ENCODE data around the gene NIPAL3.
"Not testable (repeated sequence)": the region's sequence is repeated elsewhere in the genome, so short reads cannot be mapped to it uniquely, and the experiment has no call there.

The NIPAL3 gene

GRCh38 chr1:24425922-24426321, 10.3 kb downstream of the NIPAL3 start:
- DNase-seq: no peak

DNA sequence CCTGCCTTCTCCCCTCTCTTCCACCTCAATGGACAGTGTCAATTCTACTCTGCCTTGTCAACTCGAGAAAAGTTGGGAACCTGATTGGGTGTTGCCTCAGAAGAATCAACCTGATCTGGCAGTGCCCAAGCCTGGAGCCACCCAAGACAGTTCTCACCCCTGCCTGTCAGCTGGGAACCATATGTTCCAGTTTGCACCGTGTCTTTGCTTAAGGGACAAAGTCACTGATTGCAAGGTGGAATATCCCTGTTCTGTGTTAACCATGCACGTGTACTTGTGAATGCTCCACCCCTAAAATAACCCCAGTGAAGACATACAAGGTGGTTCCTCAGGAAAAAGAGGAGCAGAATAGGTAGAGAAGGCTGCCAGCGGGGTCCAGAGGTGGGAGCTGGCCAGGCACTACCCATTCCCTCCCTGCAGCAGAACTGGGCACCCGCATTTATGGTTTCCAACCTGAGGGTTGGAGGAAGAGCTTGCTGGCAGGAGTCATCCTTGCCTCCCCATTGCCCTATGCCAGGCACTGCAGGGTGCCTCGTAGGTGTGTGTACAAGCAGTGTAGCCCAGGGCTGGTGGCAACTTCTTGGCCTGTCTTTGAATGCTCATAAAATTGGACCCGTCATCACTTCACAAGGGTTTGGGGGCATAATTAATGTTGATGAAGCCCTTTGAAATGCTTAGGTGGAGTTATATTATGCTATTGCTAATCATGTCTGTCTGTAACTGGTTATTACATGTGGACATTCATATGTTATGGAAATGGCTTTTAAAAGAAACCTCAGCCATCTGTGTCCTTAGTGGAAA, 11.3 kb downstream of the NIPAL3 start:
- no peak for DNase-seq

DNA sequence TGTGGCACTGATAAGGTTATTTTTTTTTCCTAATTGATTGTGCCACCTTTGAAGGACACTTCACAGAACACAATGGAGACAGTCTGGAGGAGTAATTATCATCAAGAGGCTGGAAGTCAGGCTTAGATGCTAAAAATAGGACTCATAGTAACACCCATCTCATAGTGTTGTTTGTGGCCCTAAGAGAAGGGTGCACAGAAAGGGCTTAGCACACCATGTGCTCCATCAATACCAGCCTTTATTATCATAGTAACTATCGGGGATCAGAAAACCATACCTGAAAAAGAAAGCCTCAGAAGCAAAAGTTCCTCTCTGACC, 11.9 kb downstream of the NIPAL3 start:
- no peak for DNase-seq

GRCh38 chr1:24435782-24436365, 20.3 kb downstream of the NIPAL3 start:
- DNase-seq: no peak

DNA sequence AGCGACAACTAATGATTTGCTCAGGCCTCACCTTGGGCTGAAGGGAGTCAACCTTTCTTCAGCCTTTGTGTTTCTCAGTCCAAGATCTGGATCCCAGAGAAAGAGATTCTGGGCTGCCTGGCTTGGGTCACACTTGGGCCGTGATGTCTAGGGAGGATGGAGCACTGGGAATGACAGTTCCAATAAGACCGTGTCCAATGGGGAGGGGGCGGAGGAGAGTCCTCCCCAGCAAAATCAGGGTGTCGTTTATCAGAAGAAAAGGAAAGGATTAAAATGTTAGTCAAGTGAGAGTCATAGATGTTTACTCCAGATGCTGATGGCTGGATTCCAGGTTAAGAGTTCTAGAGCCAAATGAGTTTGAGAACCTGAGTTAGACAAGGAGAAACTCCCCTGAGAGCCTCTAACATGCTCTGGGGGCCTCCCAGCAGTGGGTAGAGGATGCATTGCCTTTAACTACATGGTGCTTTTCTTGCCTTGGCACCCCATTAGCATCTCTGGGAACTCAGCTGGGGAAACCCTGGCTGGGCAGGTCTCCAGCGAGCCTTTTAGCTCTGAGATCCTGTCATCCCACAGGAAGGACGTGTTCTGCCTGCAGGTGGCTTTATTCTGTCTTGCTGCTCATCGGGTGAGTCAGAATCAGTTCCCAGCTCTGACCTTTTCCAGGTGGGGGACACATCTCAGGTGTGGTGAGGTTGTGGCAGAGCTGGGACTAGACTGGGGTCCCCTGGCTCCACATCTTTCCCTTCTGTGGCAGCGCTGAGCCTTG, 22.2 kb downstream of the NIPAL3 start:
- no peak for DNase-seq

DNA sequence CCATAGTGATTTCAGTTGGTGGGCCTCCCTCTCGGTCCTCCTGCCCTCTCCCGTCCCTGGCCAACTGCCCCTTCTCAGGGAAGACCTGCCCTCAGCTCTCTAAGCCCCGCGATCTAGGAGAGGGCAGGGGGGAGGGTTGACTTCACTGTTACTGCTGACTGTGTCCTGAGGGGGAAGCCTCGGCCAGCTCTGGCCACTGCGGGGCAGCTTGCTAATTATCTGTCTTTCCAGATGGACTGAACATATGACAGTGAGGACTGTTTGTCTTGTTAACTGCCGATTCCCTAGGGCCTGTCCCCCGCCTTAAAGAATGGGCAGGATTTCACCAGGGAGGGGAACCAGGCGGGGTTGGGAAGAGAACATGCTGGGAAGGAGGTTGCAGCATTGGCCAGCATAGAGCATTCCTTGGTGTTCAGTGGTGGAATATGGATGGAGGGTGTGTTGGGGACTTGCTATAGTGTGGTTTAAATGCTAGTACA, 22.9 kb downstream of the NIPAL3 start:
- DNase-seq: no peak

DNA sequence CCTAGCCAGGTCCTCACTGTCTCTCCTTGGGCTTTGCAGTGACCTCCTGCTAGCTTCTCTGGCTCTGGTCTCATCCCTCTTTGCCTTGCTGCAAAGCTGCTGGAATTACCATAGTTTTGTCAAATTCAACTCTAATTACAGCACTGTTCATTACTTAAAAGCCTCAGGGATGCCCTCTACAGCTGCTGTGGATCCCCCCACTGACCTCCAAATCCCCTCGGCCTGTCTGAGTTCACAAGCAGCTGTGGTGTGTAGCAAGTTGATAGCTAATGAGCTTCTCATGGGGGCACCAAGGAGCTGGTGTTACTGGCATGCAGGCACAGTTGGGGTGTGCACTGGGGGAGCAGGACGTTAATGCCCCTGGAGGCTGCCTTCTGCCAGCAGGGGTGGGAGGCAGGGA, 24.8 kb downstream of the NIPAL3 start:
- DNase-seq: no peak

GRCh38 chr1:24441480-24441879, 25.9 kb downstream of the NIPAL3 start:
- no peak for DNase-seq

- no peak for DNase-seq
Measured at GRCh38 chr1:24441996-24442668, 26.5 kb downstream of the NIPAL3 start.

- no peak for DNase-seq
Measured at GRCh38 chr1:24442764-24443163, 27.2 kb downstream of the NIPAL3 start.

DNA sequence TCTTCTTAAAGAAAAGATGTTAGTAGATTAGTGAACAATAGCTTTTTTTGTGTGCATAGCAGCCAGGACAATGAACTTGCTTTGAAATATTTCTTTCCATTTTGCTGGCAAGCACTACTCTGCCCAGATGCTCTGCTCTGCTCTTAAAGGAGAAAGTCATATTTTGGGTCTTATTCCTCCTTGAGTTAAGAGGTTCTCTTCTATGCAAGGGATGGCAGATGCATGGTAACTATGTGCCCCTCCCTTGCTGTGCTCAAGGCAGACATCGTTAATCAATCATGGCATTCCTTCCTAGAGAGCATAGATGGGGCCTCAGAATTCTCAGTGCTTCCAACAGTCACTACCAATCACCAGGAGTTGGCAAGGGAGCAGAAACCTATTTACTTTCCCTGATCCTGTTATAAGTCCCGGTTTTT, 27.6 kb downstream of the NIPAL3 start:
- no peak for DNase-seq

DNA sequence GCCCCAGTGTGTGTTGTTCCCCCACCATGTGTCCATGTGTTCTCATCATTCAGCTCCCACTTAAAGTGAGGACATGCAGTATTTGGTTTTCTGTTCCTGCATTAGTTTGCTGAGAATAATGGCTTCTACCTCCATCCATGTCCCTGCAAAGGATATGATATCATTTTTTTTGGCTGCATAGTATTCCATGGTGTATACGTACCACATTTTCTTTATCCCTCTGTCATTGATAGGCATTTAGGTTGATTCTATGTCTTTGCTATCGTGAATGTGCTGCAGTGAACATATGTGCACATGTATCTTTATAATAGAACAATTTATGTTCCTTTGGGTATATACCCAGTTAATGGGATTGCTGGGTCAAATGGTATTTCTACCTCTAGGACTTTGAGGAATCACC, 30.8 kb downstream of the NIPAL3 start:
- not testable (repeated sequence) for DNase-seq

- DNase-seq: no peak
Measured at GRCh38 chr1:24450316-24450715, 34.7 kb downstream of the NIPAL3 start.

DNA sequence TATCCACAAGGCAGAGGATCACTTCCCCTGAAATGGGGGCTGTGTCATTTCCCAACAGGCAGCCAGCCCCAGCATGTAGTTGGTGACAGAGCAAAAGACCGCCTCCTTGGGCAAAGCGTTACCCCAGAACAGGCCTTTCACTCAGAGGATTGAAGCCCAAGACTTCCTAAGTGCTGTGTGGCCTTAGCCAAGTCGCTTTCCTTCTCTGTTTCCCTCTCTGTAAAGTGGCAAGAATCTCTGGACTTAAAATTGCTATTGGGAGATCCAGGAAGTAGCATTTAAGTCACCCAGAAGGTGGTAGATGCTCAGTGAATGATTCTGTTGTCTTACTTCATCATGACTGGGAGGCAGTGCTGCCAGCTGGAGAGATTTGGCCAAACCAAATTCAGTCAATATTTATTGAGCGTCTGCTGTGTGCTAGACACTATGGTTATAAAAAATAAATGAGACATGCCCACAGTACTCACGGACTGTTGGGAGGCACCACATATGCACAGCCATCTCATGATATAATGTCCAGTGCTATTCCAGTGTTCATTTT, 35.3 kb downstream of the NIPAL3 start:
- no peak for DNase-seq

DNA sequence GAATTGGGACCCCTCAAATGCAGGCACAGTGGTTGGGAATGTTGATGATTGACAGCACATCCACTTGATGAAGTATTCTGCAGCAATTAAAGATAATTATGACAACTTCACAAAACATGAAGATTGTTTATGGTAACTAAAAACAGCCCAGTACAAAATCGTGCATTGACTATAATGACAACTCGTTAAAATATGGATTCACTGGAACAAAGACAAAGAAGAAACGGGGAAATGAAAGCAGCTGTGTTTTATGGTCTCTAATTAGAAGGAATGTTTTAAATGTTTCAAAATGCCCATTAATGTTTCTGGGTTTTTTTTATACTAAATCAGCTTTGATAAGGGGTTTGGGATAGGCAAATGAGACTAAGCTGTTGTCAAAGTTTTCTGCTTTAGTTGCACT, 36.1 kb downstream of the NIPAL3 start:
- no peak for DNase-seq

DNA sequence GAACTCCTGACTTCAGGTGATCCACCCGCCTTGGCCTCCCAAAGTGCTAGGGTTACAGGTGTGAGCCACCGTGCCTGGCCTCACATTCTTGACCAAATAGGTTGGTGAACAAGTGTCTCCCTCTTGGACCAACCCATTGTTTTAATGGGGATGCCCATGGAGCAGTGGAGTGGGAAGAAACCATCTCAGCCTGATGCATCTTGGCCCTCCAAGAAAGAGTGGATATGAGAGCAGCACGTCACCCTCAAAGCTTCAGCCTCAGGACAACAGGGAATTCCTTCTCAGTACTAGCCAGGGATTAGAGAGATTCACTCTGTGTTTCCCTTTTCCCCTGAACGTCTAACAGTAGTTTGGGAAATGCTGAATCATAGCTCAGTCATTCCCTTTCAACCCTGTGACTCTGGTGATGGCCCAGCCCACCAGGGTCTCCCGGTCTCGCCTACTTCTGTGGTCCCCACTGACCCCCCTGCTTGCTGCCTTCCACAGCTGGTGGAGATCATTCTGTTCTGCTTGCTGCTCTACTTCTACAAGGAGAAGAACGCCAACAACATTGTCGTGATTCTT, 37.4 kb downstream of the NIPAL3 start:
- DNase-seq: no peak

DNA sequence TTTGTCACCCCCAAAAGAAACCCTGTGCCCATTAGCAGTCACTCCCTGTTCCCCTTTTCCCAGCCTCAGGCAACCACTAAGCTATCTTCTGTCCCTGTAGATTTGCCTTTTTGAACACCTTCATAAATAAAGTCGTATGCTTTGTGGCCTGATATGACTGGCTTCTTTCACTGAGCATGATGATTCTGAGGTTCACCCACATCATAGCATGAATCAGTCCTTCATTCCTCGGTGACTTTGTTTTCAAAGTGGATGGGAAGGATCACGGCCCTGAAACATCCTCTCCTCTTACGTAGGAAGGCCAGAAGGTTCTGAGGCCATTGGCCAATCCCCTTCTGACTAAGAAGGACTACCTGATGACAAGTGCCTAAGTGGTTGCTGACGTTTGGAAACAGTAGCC, 39.1 kb downstream of the NIPAL3 start:
- DNase-seq: no peak

GRCh38 chr1:24455272-24455671, 39.7 kb downstream of the NIPAL3 start:
- DNase-seq: no peak

DNA sequence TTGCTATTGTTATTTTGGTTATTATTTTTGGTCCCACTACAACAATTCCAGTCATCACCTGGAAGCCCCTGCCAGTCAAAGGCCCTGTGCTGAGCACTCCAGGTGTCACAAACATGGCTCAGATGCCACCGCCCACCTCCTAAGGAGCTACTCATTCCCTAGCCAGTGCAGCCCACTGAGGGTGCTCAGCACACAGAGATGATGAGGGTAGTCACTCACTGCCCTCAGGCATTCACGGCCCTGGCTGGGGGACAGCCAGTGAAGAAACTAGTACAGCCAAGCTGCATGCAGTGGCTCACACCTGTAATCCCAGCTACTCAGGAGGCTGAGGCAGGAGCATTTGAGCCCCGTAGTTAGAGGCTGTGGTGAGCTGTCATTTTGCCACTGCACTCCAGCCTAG, 42.3 kb downstream of the NIPAL3 start:
- no peak for DNase-seq

GRCh38 chr1:24459551-24460266, 44.1 kb downstream of the NIPAL3 start:
- no peak for DNase-seq

DNA sequence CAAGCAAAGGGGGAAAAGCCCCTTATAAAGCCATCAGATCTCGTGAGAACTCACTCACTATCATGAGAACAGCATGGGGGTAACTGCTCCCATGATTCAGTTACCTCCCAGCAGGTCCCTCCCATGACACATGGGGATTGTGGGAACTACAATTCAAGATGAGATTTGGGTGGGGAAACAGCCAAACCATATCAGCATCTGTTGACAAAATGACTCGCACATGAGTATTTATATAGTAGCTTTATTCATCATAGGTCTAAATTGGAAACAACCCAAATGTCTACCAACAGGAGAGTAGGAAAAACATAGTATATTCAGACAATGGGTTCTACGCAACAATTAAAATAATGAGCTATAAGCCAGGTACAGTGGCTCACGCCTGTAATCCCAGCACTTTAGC, 46.5 kb downstream of the NIPAL3 start:
- not testable (repeated sequence) for DNase-seq

Data from activated CD4-positive, alpha-beta T cell treated with anti-CD3 and anti-CD28 coated beads, Interleukin-2, amount 50 U/mL, for 4 hours (primary cell).